H1 (cell line): Measurements from ENCODE around the gene RNF2. TPM values are rescaled to one million over a fixed set of nuclear protein-coding genes. Genes with fewer than 3 reads are reported as not detected.

Experiments
- CHD2 ChIP-seq: IDR thresholded peaks from 2 replicates; pipeline ENCODE4 v1.6.1; 2012; ENCODE audit warnings: low read length, improper control_type of control experiment
- HDAC6 ChIP-seq: IDR thresholded peaks from one replicate; pipeline ENCODE4 v1.7.1; 2012; ENCODE audit warnings: low read depth, mild to moderate bottlenecking, inconsistent platforms, low read length, moderate library complexity
- RNF2 ChIP-seq: fragments of 200-900, 300-1000 bp; sonication (generic); IDR thresholded peaks from 2 replicates; pipeline ENCODE4 v1.7.1; 2016; ENCODE audit warnings: borderline replicate concordance, low read depth, mild to moderate bottlenecking, antibody characterized with exemption, low read length; ENCODE audit not compliant: poor library complexity, severe bottlenecking; ENCODE audit errors: missing control alignments
- polyA plus RNA-seq, 7 experiments: library from polyadenylated mRNA; depleted of rRNA in 3 of 7; stranded (reverse) in 5 of 7; unstranded in 2 of 7; fragments of >200 nt in 5 of 7; fragments of 200-250 nt in 2 of 7; gene quantifications; 1 replicate in 5 of 7; 2 replicates in 1 of 7; 4 replicates in 1 of 7; pipeline versions ENCODE4 v1.2.1 to v1.2.3, GENCODE V29; 2011 to 2013; ENCODE audit warnings: missing spikeins in 2 of 7, mixed read lengths in 2 of 7
- total RNA-seq: library from RNA; stranded (reverse); fragmentation: NEBNext Ultra II Directional; extraction: Animal tissue kit (Norgen Biotek cat#: 25700); gene quantifications from 2 replicates; pipeline ENCODE4 v1.2.1, GENCODE V29; 2021

The RNF2 gene
- total and polyA plus RNA-seq, 2 of the 8 experiments (the other 6 are each of a cell fraction or from before 2014, with no cell fraction given) = 28.9 to 58.9 TPM

- TF ChIP-seq CHD2 (no peak), RNF2 (no peak), HDAC6 (no peak)
These were observed 63.0 kb downstream of the RNF2 start (continued) for GRCh38 chr1:185108321-185108720.
